Naive thymus-derived CD8-positive, alpha-beta T cell (primary cell): ENCODE data around the gene KRTAP5-8. TPM values are rescaled to one million over a fixed set of nuclear protein-coding genes. Genes with fewer than 3 reads are reported as not detected.
"Not testable (repeated sequence)": the region's sequence is repeated elsewhere in the genome, so short reads cannot be mapped to it uniquely, and the experiment has no call there.

ENCODE experiments used
- ATAC-seq, 2 donors: fragments of 150-1000 bp; cut with Tn5 transposase in 1 of 2; sonication (Bioruptor Pico), chemical (Tn5 transposase) in 1 of 2; 1 replicate in 1 of 2; 2 replicates in 1 of 2; pipeline ENCODE4 v1.10.0; 2021; ENCODE audit warnings: mild to moderate bottlenecking in 2 of 2, moderate library complexity in 2 of 2
- POLR2A ChIA-PET: fragments of 350-600 bp; sonication (Branson Sonifier 250); formaldehyde crosslinking; loops from one replicate; lab custom pipeline; 2021; ENCODE audit warnings: antibody characterized with exemption; lab: Charles Lee
- DNase-seq, 10 donors: peaks; one replicate each; pipeline versions ENCODE4 v3.0.0 to v3.0.0-alpha.2; 2020 to 2022
- H3K27ac Mint-ChIP-seq, 10 donors: one replicate each; pipeline ENCODE4 v1.8.0; 2020 to 2022; ENCODE audit warnings: mild to moderate bottlenecking in 10 of 10, mixed read lengths in 10 of 10, moderate library complexity in 4 of 10, inconsistent platforms in 1 of 10
- H3K27me3 Mint-ChIP-seq, 5 donors: one replicate each; pipeline ENCODE4 v1.8.0; 2021 to 2022; ENCODE audit warnings: mixed read lengths in 5 of 5
- H3K36me3 Mint-ChIP-seq, 3 donors: one replicate each; pipeline ENCODE4 v1.8.0; 2020 to 2022; ENCODE audit warnings: mixed read lengths in 3 of 3, mild to moderate bottlenecking in 2 of 3, inconsistent platforms in 1 of 3
- H3K4me1 Mint-ChIP-seq, 4 donors: one replicate each; pipeline ENCODE4 v1.8.0; 2021 to 2022; ENCODE audit warnings: mixed read lengths in 4 of 4
- H3K4me3 Mint-ChIP-seq, 10 donors: one replicate each; pipeline ENCODE4 v1.8.0; 2020 to 2022; ENCODE audit warnings: mild to moderate bottlenecking in 10 of 10, mixed read lengths in 10 of 10, moderate library complexity in 6 of 10, inconsistent platforms in 1 of 10
- H3K9me3 Mint-ChIP-seq, 9 donors: one replicate each; pipeline ENCODE4 v1.8.0; 2020 to 2022; ENCODE audit warnings: mixed read lengths in 9 of 9, mild to moderate bottlenecking in 3 of 9, inconsistent platforms in 1 of 9, moderate library complexity in 1 of 9
- polyA plus RNA-seq, 3 donors: library from polyadenylated mRNA; unstranded; fragments of 300-500 nt; fragmentation: Illumina TruSeq; gene quantifications; one replicate each; pipeline ENCODE4 v1.2.3, GENCODE V29; 2021
- total RNA-seq, 8 experiments: library from RNA in 2 of 8; stranded (reverse) in 2 of 8; gene quantifications; one replicate each; pipeline ENCODE4 v1.2.3 and lab custom pipeline; 2021 to 2026

KRTAP5-8 gene
- total and polyA plus RNA-seq, 5 experiments from 2014 or later, result 0.42 TPM; not detected in 4

DNA sequence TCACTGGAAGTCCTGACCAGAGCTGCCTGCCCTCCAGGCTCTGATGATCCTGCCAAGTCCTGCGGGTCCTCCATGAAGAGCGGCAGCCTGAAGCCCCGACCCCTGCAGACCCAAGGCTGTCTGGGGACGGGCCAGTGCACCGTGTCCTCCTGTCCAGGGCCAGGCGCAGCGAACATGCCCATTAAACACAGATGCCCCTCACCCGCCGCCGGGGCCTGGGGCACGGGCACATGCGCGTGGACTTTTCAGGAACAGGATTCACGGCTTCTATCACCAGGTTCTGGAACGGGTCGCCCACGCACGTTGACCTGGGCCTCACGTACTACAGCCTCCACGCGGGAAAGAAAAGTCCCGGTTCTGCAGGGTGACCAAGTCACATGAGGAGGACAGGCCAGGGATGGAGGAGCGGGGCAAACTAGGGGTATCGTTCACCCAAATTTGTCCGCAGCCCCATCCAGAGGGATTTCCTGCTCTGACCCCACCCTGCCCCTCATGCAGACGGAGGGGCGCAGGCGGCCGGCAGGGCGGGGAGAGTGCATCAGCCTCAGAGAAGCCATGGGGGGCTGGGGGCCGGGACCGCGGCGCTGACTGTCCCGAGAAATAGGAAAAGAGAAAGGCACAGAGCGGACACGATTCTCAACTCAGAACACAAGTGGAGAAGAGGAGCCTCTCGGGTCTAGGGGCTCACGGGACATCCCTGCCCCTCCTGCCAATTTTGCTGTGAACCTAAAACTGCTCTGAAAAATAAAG lies 33.5 kb downstream of the KRTAP5-8 start:
- DNase-seq, H3K4me3 Mint-ChIP-seq, H3K27ac Mint-ChIP-seq, H3K9me3 Mint-ChIP-seq, ATAC-seq, POLR2A ChIA-PET, H3K36me3 Mint-ChIP-seq, H3K4me1 Mint-ChIP-seq: not testable (repeated sequence)
- H3K27me3 Mint-ChIP-seq, result peaks cover 13 to 26% (median 15%) of the 10 kb centered on the region in 5 donors

- DNase-seq (no peak), ATAC-seq (no peak)
- POLR2A ChIA-PET, result no interaction called here
These were observed 35.0 kb downstream of the KRTAP5-8 start for GRCh38 chr11:71572811-71573210.

GRCh38 chr11:71574418-71574817 lies 36.6 kb downstream of the KRTAP5-8 start:
- POLR2A ChIA-PET, result no interaction called here
- peaks cover 6 to 15% (median 9%) of the 10 kb centered on the region in 5 donors for H3K27me3 Mint-ChIP-seq
- H3K4me1 Mint-ChIP-seq, result no peaks in the 10 kb centered on the region
- no peak for ATAC-seq
- no peak overlapping the region for H3K27ac Mint-ChIP-seq
- no peaks in the 10 kb centered on the region for H3K9me3 Mint-ChIP-seq
- H3K36me3 Mint-ChIP-seq, result no peaks in the 10 kb centered on the region
- no peak for DNase-seq
- no peak overlapping the region for H3K4me3 Mint-ChIP-seq

More at GRCh38 chr11:71572811-71573210, 35.0 kb downstream of the KRTAP5-8 start:
- H3K27ac Mint-ChIP-seq, result no peak overlapping the region
- H3K4me3 Mint-ChIP-seq, result no peak overlapping the region
- H3K4me1 Mint-ChIP-seq, result no peaks in the 10 kb centered on the region
- H3K9me3 Mint-ChIP-seq, result no peaks in the 10 kb centered on the region
- H3K27me3 Mint-ChIP-seq, result peaks cover 6 to 13% (median 8%) of the 10 kb centered on the region in 5 donors
- no peaks in the 10 kb centered on the region for H3K36me3 Mint-ChIP-seq

GRCh38 chr11:71575723-71576424 lies 38.0 kb downstream of the KRTAP5-8 start:
- ATAC-seq (no peak), DNase-seq (no peak)
- Mint-ChIP-seq H3K27me3 (peaks cover under 1 to 20% (median 7%) of the 10 kb centered on the region in 5 donors), H3K4me3 (no peak overlapping the region), H3K9me3 (no peaks in the 10 kb centered on the region), H3K4me1 (peaks cover 0 to 3% (median 2%) of the 10 kb centered on the region in 4 donors), H3K36me3 (no peaks in the 10 kb centered on the region), H3K27ac (peak overlapping the region in 1 of 10 donors; percentile 17)
- POLR2A ChIA-PET, result no interaction called here

DNA sequence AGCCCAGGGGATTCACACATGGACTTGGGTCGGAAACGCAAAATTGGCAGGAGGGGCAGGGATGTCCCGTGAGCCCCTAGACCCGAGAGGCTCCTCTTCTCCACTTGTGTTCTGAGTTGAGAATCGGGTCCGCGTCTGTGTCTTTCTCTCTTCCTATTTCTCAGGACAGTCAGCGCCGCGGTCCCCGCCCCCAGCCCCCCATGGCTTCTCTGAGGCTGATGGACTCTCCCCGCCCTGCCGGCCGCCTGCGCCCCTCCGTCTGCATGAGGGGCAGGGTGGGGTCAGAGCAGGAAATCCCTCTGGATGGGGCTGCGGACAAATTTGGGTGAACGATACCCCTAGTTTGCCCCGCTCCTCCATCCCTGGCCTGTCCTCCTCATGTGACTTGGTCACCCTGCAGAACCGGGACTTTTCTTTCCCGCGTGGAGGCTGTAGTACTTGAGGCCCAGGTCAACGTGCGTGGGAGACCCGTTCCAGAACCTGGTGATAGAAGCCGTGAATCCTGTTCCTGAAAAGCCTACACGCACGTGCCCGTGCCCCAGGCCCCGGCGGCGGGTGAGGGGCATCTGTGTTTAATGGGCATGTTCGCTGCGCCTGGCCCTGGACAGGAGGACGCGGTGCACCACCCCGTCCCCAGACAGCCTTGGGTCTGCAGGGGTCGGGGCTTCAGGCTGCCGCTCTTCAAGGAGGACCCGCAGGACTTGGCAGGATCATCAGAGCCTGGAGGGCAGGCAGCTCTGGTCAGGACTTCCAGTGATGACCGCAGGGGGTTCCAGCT lies 39.1 kb downstream of the KRTAP5-8 start:
- H3K36me3 Mint-ChIP-seq, H3K4me1 Mint-ChIP-seq, DNase-seq, POLR2A ChIA-PET, H3K27ac Mint-ChIP-seq, H3K4me3 Mint-ChIP-seq, H3K9me3 Mint-ChIP-seq, ATAC-seq: not testable (repeated sequence)
- peaks cover 9 to 22% (median 13%) of the 10 kb centered on the region in 5 donors for H3K27me3 Mint-ChIP-seq

DNA sequence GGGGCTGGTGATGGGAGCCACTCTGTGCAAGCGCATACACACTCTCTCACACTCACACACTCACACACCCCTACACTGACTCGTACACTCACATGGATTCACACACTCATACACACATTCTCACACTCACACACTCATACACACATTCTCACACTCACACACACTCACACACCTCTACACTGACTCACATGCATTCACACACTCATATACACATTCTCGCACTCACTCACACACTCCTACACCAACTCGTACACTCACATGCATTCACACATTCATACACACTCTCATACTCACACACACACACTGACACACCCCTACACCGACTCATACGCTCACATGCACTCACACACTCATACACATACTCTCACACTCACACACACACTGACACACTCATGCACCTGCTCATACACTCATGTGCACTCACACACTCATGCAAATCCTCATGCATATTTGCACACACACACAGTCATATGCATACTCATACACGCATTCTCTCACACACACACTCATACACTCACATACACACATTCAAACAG lies 39.7 kb downstream of the KRTAP5-8 start:
- H3K4me1 Mint-ChIP-seq, result peaks cover 0 to 3% (median 3%) of the 10 kb centered on the region in 4 donors
- H3K9me3 Mint-ChIP-seq, result no peaks in the 10 kb centered on the region
- peaks cover 8 to 25% (median 13%) of the 10 kb centered on the region in 5 donors for H3K27me3 Mint-ChIP-seq
- H3K4me3 Mint-ChIP-seq, result no peak overlapping the region
- no peak overlapping the region for H3K27ac Mint-ChIP-seq
- ATAC-seq (no peak), DNase-seq (no peak)
- POLR2A ChIA-PET, result no interaction called here
- H3K36me3 Mint-ChIP-seq, result no peaks in the 10 kb centered on the region

DNA sequence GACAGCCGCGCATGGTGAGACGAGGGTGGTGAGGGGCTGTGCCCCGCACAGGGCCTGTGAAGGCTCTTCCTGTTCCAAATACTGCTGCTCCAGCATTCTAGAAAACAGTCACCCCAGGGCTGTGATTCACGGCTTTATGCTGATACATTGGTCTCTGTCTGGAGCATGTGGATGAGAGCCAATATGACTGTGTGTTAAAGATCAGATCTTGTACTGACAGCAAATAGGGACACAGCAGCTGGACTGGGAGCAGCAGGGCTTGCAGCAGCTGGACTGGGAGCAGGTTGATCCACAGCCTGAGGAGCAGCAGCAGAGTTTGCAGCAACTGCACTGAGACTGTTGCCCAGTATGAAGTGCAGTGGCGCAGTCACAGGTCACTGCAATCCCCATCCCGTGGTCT lies 41.7 kb downstream of the KRTAP5-8 start:
- POLR2A ChIA-PET, H3K36me3 Mint-ChIP-seq, H3K4me1 Mint-ChIP-seq, H3K9me3 Mint-ChIP-seq, ATAC-seq, H3K27ac Mint-ChIP-seq, DNase-seq, H3K4me3 Mint-ChIP-seq: not testable (repeated sequence)
- H3K27me3 Mint-ChIP-seq, result peaks cover 9 to 35% (median 17%) of the 10 kb centered on the region in 5 donors

GRCh38 chr11:71580057-71581003 lies 42.5 kb downstream of the KRTAP5-8 start:
- no peak overlapping the region for H3K4me3 Mint-ChIP-seq
- H3K36me3 Mint-ChIP-seq, result no peaks in the 10 kb centered on the region
- H3K9me3 Mint-ChIP-seq, result no peaks in the 10 kb centered on the region
- POLR2A ChIA-PET, result no interaction called here
- peaks cover 14 to 43% (median 22%) of the 10 kb centered on the region in 5 donors for H3K27me3 Mint-ChIP-seq
- peaks cover 0 to 3% (median 3%) of the 10 kb centered on the region in 4 donors for H3K4me1 Mint-ChIP-seq
- ATAC-seq (no peak), DNase-seq (peak in 3 of 10 donors; percentile 4 to 11 (median 9))
- no peak overlapping the region for H3K27ac Mint-ChIP-seq

GRCh38 chr11:71581826-71582225 lies 44.0 kb downstream of the KRTAP5-8 start:
- no peak for ATAC-seq

DNA sequence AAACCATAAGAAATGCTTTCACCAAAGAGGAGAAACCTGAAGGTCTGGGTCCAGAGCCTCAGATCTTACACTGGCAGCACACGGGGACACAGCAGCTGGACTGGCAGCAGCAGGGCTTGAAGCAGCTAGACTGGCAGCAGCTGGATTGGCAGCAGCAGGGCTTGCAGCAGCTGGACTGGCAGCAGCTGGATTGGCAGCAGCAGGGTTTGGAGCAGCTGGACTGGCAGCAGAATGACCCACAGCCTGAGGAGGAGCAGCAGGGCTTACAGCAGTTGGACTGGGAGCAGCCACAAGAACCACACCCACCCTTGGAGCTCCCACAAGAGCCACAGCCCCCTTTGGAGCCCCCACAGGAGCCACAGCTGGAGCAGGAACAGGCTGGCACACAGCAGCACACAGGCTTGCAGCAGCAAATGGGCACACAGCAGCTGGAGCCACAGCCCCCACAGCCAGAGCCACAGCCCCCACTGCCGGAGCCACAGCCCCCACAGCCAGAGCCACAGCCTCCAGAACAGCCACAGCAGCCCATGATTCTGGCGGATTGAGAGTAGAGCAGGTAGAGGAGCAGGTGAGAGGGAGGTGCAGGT lies 44.6 kb downstream of the KRTAP5-8 start, which contains the start of gene KRTAP5-11:
Gene KRTAP5-11 (minus strand): TSS at position 567 of the 587 bp plus-strand sequence. CDS start 38 bp downstream, at position 529.
- POLR2A ChIA-PET, result no interaction called here
- ATAC-seq, result no peak
- no peak within 1 kb of the TSS for H3K4me3 Mint-ChIP-seq

More at GRCh38 chr11:71581826-71582225, 44.0 kb downstream of the KRTAP5-8 start:
- H3K4me1 Mint-ChIP-seq, result peaks cover 0 to 3% (median 3%) of the 10 kb centered on the region in 4 donors
- no peak for DNase-seq
- H3K27ac Mint-ChIP-seq, result no peak overlapping the region
- H3K9me3 Mint-ChIP-seq, result no peaks in the 10 kb centered on the region
- peaks cover 15 to 54% (median 22%) of the 10 kb centered on the region in 5 donors for H3K27me3 Mint-ChIP-seq
- H3K36me3 Mint-ChIP-seq, result no peaks in the 10 kb centered on the region
- H3K4me3 Mint-ChIP-seq, result no peak overlapping the region
- POLR2A ChIA-PET, result no interaction called here

DNA sequence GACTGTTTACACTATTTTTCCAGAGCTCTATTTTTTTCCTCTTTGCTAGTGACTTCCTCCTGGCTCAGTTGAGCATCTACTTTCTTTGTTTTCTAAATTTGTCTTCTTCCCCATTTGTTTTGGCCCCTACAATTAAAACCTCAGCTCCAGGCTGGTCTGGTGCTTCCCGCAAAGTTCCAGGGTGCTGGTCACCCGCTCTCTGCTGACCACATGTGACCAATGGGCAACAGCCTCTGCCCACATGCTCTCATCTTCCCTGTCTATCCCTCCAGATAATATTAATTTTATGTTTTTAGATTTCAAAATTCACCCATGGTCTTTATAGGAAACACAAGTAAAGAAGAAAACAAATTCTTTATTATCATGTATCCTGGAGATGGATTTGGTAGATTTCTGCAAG lies 45.1 kb downstream of the KRTAP5-8 start:
- H3K4me1 Mint-ChIP-seq, H3K36me3 Mint-ChIP-seq, H3K4me3 Mint-ChIP-seq, POLR2A ChIA-PET, DNase-seq, ATAC-seq, H3K27ac Mint-ChIP-seq, H3K9me3 Mint-ChIP-seq: not testable (repeated sequence)
- peaks cover 15 to 54% (median 22%) of the 10 kb centered on the region in 5 donors for H3K27me3 Mint-ChIP-seq

More for the DNA sequence above, 44.6 kb downstream of the KRTAP5-8 start, which contains the start of gene KRTAP5-11:
- no peak within 1 kb of the TSS for H3K27ac Mint-ChIP-seq
- peaks cover 0 to 3% (median 3%) of the 10 kb centered on the region in 4 donors for H3K4me1 Mint-ChIP-seq
- no peaks in the 10 kb centered on the region for H3K9me3 Mint-ChIP-seq
- no peak for DNase-seq
- peaks cover 15 to 54% (median 22%) of the 10 kb centered on the region in 5 donors for H3K27me3 Mint-ChIP-seq
- no peaks in the 10 kb centered on the region for H3K36me3 Mint-ChIP-seq
